SU-DHL-6 (cell line): ENCODE data around the gene MLLT10.

ENCODE experiments used
- CTCF ChIP-seq: fragments of 200-600 bp; sonication (generic); IDR thresholded peaks from one replicate; pipeline ENCODE4 v1.5.1; 2017; ENCODE audit warnings: antibody characterized with exemption, mild to moderate bottlenecking, low read length, moderate library complexity; ENCODE audit not compliant: insufficient read depth, poor library complexity, severe bottlenecking
- EZH2phosphoT487 ChIP-seq: fragments of 200-600 bp; sonication (generic), shearing (Covaris generic); conservative IDR thresholded peaks from 2 replicates; pipeline ENCODE4 v1.6.1; 2018; ENCODE audit warnings: mild to moderate bottlenecking, antibody characterized with exemption, low read length, moderate library complexity, mixed read lengths

- TF ChIP-seq CTCF (no peak), EZH2phosphoT487 (no peak)
These were observed 28.2 kb upstream of the MLLT10 start for GRCh38 chr10:21505711-21506278.
